Measurements from ENCODE around the gene IHH. TPM values are rescaled to one million over a fixed set of nuclear protein-coding genes. Genes with fewer than 3 reads are reported as not detected.

IHH gene
- polyA plus RNA-seq, 1 of the 3 experiments (the other 2 are of a cell fraction) = 0.03 TPM

- no peak overlapping the region for H2AFZ ChIP-seq (ENCODE audit: low read depth)
- no peak overlapping the region for H3K4me2 ChIP-seq
- TF ChIP-seq TCF12 (IDR thresholded peaks at IDR 0.05) = 0 out of 2 replicates have a peak, but pooled peaks have one; percentile 5
- no peak for TF ChIP-seq EZH2phosphoT487 (IDR thresholded peaks at IDR 0.05; ENCODE audit: borderline replicate concordance, low read depth)
- ChIA-PET POLR2A (no interaction called here), CTCF (interaction anchor here (1.1 to 2.7 kb wide), 7 partner anchors 8 to 115 kb away, joined by 4 to 17 read pairs (median 9); no protein-coding TSS in a partner anchor)
- no peak overlapping the region for H3K9ac ChIP-seq
- H3K9me2 ChIP-seq = no peaks in the 10 kb centered on the region
- no peak for DNase-seq
- H3K79me2 ChIP-seq (ENCODE audit: insufficient read depth) = no peaks in the 10 kb centered on the region
- H3K9me3 ChIP-seq = no peaks in the 10 kb centered on the region
- no peaks in the 10 kb centered on the region for H4K20me1 ChIP-seq (ENCODE audit: insufficient read depth)
- H3F3A ChIP-seq (replicated peaks; ENCODE audit: insufficient read depth) = no peaks in the 10 kb centered on the region
- peaks cover 0 to 7% of the 10 kb centered on the region in 2 experiments for H3K36me3 ChIP-seq (replicated peaks in 1 of 2; ENCODE audit: control insufficient read depth in 1 of 2, insufficient read depth in 2 of 2, low read length in 1 of 2)
- no peaks in the 10 kb centered on the region; a peak in 1 of 4 replicates for H3K4me1 ChIP-seq (ENCODE audit: control insufficient read depth in 1 of 2, insufficient read depth in 2 of 2, low read depth in 1 of 2, low read length in 1 of 2)
- H3K27me3 ChIP-seq (ENCODE audit: insufficient read depth) = no peaks in the 10 kb centered on the region
- WGBS (ENCODE audit: low lambda C conversion rate) = 100% methylated on average over 1 of the region's 1 CpG
- H3K4me3 ChIP-seq (ENCODE audit: low read depth in 2 of 2, low read length in 1 of 2) = no peak overlapping the region
- no peak overlapping the region for H3K27ac ChIP-seq (ENCODE audit: low read depth in 2 of 2, low read length in 1 of 2)
These were observed 34.8 kb upstream of the IHH start for GRCh38 chr2:219095406-219095935.

- 80% methylated on average over 3 of the region's 3 CpGs for WGBS (ENCODE audit: low lambda C conversion rate)
- H2AFZ ChIP-seq (ENCODE audit: low read depth) = no peak overlapping the region
- POLR2A ChIA-PET = no interaction called here
- H3K4me3 ChIP-seq (ENCODE audit: low read depth in 2 of 2, low read length in 1 of 2) = no peak overlapping the region
- H3K9me3 ChIP-seq = no peaks in the 10 kb centered on the region
- no peak for TF ChIP-seq SMC3 (IDR thresholded peaks at IDR 0.05; ENCODE audit: low read depth, low read length)
- TF ChIP-seq FOSL2 (IDR thresholded peaks at IDR 0.05; ENCODE audit: borderline replicate concordance, low read depth) = no peak
- TF ChIP-seq TCF12 (IDR thresholded peaks at IDR 0.05) = no peak
- TF ChIP-seq RAD21 (IDR thresholded peaks at IDR 0.05; ENCODE audit: low read length) = no peak
- TF ChIP-seq RCOR1 (IDR thresholded peaks at IDR 0.05; ENCODE audit: low read length) = no peak
- no peak for TF ChIP-seq MAX (IDR thresholded peaks at IDR 0.05; ENCODE audit: low read depth)
- TF ChIP-seq GABPA (IDR thresholded peaks at IDR 0.05; ENCODE audit: low read depth) = no peak
- no peak for TF ChIP-seq RFX5 (IDR thresholded peaks at IDR 0.05; ENCODE audit: low read length)
- no peak for TF ChIP-seq TEAD4 (IDR thresholded peaks at IDR 0.05; ENCODE audit: borderline replicate concordance, insufficient read depth)
- no peak for TF ChIP-seq USF1 (IDR thresholded peaks at IDR 0.05; ENCODE audit: borderline replicate concordance, low read depth)
- TF ChIP-seq NRF1 (IDR thresholded peaks at IDR 0.05; ENCODE audit: low read depth, low read length) = no peak
- no peak for TF ChIP-seq TAF1 (IDR thresholded peaks at IDR 0.05; ENCODE audit: borderline replicate concordance, low read depth, low read length)
- no peak for TF ChIP-seq PBX3 (IDR thresholded peaks at IDR 0.05)
- no peak for TF ChIP-seq EP300 (IDR thresholded peaks at IDR 0.05; ENCODE audit: borderline replicate concordance in 1 of 2, low read depth in 1 of 2, low read length in 1 of 2)
- TF ChIP-seq MXI1 (IDR thresholded peaks at IDR 0.05; ENCODE audit: low read depth, low read length) = no peak
- TF ChIP-seq MEF2A (IDR thresholded peaks at IDR 0.05; ENCODE audit: borderline replicate concordance, low read depth) = no peak
- no peak for TF ChIP-seq GATA2 (CRISPR knock-in tag; IDR thresholded peaks at IDR 0.05)
- no peaks in the 10 kb centered on the region; a peak in 1 of 4 replicates for H3K4me1 ChIP-seq (ENCODE audit: control insufficient read depth in 1 of 2, insufficient read depth in 2 of 2, low read depth in 1 of 2, low read length in 1 of 2)
- no peak overlapping the region for H3K9ac ChIP-seq
- no peaks in the 10 kb centered on the region for H3K79me2 ChIP-seq (ENCODE audit: insufficient read depth)
- no peak for DNase-seq
- H3K27me3 ChIP-seq (ENCODE audit: insufficient read depth) = no peaks in the 10 kb centered on the region
- CTCF ChIA-PET = interaction anchor here (1.4 to 2.7 kb wide), 4 partner anchors 9 to 98 kb away, joined by 4 to 17 read pairs (median 4); no protein-coding TSS in a partner anchor
- no peak overlapping the region for H3K4me2 ChIP-seq
- H3F3A ChIP-seq (replicated peaks; ENCODE audit: insufficient read depth) = no peaks in the 10 kb centered on the region
- no peaks in the 10 kb centered on the region for H3K9me2 ChIP-seq
- H3K27ac ChIP-seq (ENCODE audit: low read depth in 2 of 2, low read length in 1 of 2) = no peak overlapping the region
- H4K20me1 ChIP-seq (ENCODE audit: insufficient read depth) = no peaks in the 10 kb centered on the region
- peaks cover 0 to 9% of the 10 kb centered on the region in 2 experiments for H3K36me3 ChIP-seq (replicated peaks in 1 of 2; ENCODE audit: control insufficient read depth in 1 of 2, insufficient read depth in 2 of 2, low read length in 1 of 2)
These were observed 33.5 kb upstream of the IHH start for GRCh38 chr2:219094171-219094570.
